ENCODE data around the gene USP3.

USP3 gene

GRCh38 chr15:63504247-63504978 lies at the start of gene USP3:
Gene USP3, plus strand, starts transcription at chr15:63504593. Its CDS starts 147 bp downstream, at chr15:63504740.
- no peak for DNase-seq

GRCh38 chr15:63456258-63456657 lies 48.1 kb upstream of the USP3 start:
- DNase-seq: no peak

DNA sequence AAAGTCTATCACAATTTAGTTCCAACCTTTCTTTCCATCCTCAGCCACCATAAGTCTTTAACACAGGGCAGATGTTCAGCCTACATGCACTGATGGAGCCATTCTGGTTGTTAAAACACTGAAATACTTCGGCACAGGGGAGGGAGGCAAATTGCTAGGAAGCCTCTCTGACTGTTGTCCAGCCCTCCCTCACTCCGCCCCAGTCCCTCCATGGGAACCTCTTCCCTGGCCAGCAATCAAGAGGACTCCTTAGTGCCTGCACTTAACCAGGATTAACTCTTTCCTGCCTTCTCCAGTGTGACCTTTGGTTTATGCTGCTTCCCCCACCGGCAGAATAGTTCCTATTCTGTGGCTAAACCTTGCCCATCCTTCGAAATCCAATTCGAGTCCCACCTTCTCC lies 47.0 kb upstream of the USP3 start:
- DNase-seq: no peak

DNA sequence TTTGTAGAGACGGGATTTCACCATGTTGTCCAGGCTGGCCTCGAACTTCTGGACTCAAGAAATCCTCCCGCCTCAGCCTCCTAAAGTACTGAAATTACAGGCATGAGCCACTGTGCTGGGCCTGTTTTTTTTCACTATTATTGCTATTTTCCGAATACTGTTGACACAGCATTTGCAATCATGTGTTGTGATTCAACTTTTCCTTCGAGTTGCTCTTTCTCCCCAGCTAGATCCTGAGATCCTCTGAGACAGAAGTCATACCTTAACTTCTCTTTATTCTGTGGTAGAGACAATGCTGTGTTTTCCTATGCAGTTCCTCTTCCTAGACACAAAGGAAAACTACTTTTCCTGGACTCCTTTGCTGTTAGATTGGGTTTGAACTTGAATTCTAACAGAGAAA lies 46.4 kb upstream of the USP3 start:
- DNase-seq: no peak

DNA sequence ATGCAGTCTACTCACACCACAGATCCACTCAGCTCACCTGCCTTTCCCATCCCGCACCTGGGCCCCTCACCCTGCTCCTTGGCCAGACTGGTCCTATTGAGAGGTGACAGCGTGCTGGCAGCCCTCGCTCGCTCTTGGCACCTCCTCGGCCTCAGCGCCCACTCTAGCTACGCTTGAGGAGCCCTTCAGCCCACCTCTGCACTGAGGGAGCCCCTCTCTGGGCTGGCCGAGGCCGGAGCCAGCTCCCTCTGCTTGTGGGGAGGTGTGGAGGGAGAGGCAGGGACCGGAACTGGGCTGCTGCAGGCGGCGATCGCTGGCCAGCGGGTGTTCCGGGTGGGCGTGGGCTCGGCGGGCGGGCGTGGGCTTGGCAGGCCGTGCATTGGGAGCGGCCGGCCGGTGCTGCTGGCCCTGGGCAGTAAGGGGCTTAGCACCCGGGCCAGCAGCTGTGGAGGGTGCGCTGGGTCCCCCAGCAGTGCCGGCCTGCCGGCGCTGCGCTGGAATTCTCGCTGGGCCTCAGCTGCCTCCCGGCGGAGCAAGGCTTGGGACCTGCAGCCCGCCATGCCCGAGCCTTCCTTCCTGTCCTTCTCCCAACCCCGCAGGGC lies 45.5 kb upstream of the USP3 start:
- no peak for DNase-seq

GRCh38 chr15:63460210-63461155 lies 43.9 kb upstream of the USP3 start:
- DNase-seq: no peak

DNA sequence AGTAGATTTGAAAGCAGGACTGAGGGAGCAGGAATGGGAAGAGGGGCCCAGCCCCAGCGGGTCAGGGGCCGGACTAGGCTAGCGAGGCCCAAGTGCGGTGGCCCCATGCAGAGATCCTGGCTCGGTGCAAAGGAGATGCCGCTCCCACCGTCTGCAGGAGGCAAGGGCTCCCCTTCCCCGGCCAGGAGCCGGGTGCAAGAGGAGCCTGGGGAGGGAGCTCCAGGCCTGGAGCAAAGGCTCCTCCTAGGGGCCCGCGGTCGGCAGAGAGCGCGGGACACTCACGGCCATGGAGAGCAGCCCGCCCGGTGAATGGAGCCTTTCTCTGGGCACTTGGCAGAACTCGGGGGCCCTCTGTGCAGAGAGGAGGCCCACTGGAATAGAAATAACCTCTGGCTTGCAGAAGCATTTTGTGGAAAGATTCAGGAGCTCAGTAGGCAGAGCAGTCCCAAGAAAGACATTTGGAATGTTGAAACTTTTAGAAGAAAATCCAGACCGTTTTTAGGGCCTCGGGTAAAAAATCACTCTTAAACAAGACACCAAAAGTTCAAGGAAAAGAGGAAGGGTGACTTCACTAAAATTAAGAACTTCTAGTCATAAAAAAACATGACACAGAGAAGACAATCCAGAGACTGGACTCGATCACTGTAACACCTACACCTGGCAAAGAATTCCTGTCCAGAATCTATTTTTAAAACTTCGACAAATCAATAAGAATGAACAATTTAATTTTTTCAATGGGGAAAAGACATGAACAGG lies 43.0 kb upstream of the USP3 start:
- no peak for DNase-seq

DNA sequence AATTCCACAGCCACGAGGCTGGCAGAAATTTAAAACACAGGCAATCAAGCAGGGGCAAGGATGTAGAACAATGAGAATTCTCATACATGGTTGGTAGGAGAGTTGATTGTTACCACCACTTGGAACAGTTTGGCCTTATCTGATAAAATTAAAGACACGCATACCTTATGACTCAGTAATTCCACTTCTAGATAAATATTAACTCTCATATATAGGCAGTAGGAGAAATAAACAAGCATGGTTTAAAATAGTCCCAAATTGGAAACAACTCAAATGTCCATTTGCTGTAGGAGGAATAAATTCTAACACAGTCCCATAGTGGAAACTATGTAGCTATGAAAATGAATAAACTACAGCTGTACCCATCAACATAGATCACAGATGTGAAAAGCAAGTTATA lies 42.3 kb upstream of the USP3 start:
- no peak for DNase-seq

- DNase-seq: no peak
These were observed 41.4 kb upstream of the USP3 start for GRCh38 chr15:63463036-63463435.

DNA sequence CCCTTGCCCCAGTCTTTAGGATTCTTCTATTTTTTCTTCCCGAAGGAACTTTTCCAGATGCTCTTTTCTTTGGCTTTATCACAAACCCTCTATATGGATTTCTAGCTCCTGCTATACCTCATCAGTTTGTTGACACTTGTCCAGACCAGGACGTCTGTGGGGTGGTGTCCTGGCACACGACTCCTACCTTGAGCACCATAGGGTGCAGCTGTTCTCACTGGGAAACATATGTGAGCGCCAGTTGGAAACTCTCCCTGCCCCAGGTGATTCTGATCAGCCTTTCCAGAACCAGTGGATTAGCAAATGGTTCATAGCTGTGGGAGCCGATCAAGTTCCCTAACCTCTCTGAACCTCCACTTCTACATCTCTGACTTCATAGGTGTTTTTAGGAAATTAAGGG lies 40.6 kb upstream of the USP3 start:
- DNase-seq: no peak

GRCh38 chr15:63465104-63465503 lies 39.3 kb upstream of the USP3 start:
- no peak for DNase-seq

GRCh38 chr15:63466378-63467192 lies 37.8 kb upstream of the USP3 start:
- DNase-seq: no peak

DNA sequence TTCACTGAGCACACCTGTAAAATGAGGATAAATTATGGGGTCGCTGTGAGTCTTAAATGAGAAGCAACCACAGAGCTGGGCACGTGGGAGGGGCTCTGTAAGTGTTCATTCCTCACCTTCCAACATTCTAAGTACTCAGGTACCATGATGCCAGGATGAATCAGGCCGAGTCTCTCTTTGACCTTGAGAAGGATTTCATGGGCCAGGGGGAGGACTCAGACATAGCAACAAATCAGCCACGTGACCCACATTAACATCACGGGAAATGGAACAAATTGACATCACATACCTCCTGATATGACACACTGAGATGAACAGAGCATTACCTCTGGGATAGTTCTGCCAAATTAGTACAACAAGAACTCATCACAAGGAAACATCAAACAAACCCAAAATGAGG lies 35.2 kb upstream of the USP3 start:
- no peak for DNase-seq

GRCh38 chr15:63469984-63470383 lies 34.4 kb upstream of the USP3 start:
- no peak for DNase-seq

DNA sequence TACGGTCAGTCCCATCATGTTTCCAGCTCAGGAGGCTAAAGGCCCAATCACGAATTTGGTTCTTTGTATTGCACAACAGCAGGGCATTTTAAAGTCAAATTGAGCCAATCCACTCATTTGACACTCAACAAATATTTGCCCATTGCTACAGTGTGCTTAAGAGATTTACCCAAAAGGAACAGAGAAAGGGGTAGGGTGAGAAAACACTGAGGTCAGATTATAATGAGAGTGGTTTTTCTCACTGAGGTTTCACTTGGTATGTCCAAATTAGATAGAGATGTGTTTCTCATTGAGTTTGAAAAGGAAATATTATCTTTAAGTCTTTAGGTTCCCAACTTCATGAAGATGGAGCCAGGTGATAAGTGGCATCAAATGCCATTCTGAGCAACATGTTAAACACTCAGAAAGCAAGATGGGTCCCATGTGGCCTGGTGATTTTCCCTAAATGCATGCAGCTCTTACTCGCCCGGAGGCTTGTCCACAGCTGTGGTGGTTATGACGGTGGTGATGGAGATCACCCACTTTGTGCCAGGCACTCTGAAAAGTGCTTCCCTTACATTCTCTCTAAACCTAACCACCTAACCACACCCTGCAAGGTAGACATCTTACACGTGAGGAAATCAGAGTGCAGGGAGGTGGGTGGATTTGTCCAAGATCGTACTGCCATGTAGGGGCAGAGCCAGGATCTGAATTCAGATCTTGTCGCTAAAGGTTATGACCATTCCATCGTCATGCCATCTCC lies 31.2 kb upstream of the USP3 start:
- DNase-seq: no peak

GRCh38 chr15:63473749-63473998 lies 30.7 kb upstream of the USP3 start:
- DNase-seq: no peak

- no peak for DNase-seq
These were observed 30.2 kb upstream of the USP3 start for GRCh38 chr15:63473999-63474809.

DNA sequence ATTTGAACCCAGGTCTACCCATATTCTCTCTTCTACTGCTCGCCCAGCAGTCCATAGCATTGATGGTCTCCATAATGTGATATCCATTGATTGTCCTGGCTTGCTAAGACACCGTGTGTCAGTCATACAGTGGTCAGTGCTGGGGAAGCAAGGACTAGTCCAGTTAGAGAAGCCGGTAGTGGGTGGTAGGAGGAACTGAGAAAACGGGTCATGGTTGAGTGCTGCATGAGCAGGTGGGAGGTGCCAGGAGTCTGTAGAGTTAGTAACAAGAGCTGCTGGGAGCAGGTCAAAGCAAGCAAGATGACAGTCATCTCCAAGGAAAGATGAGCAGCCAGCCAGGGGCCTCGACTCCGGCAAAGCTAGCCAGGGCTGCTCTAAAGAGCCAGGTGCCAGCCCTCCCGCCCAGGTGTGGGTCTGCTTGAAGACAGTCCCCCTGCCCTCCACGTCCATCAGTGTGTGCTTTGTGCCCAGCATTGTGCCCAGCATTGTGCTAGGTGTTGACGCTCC lies 29.5 kb upstream of the USP3 start:
- DNase-seq: no peak

GRCh38 chr15:63475707-63476106 lies 28.7 kb upstream of the USP3 start:
- DNase-seq: no peak

- no peak for DNase-seq
These were observed 28.2 kb upstream of the USP3 start for GRCh38 chr15:63476229-63476632.

DNA sequence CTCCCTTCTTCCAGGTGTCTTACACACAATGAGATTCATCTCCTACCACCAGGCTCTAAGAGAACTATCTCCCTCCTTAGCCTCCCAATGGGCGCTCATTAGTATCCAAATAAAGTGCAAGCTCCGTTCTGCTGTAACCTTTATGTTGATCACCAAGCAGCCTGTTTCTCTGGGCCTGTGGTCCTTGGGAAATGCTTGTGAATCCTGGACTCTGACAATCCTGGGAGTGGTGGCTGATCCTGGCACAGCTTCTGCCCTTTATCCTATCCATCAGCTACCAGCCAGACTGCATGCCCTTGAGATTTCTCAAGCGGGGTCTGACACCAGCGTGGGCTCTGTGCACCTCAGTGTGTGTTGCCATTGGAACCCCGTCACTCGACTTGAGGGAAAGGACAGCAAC lies 26.1 kb upstream of the USP3 start:
- DNase-seq: no peak

Data from NCI-H187 treated with DMSO at 0.1 percent for 48 hours (cell line).